ENCODE measurements around the gene RFC4. TPM values are rescaled to one million over a fixed set of nuclear protein-coding genes. Genes with fewer than 3 reads are reported as not detected.

RFC4 gene
- total RNA-seq, 1 donor, result 48.4 TPM

DNA sequence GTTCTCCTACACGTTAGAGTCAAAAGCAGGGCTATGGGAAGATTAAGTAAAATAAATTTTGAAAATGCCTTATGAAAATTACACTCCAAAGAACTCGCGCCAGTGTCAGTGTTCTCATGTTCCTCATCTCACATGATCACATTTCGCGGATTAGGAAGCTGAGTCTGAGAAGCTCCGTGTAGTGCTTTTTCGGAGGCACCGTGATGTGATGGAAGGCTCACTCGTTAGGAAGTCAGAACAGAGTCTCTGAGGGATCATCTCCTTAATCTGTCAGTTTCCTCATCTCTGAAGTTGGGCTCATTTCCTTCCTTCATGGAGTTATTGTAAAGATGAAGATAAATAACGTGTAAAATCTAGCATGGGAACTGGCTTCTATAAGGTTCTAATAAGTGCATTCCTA lies 39.5 kb upstream of the RFC4 start:
- TF ChIP-seq, protein P1, sequence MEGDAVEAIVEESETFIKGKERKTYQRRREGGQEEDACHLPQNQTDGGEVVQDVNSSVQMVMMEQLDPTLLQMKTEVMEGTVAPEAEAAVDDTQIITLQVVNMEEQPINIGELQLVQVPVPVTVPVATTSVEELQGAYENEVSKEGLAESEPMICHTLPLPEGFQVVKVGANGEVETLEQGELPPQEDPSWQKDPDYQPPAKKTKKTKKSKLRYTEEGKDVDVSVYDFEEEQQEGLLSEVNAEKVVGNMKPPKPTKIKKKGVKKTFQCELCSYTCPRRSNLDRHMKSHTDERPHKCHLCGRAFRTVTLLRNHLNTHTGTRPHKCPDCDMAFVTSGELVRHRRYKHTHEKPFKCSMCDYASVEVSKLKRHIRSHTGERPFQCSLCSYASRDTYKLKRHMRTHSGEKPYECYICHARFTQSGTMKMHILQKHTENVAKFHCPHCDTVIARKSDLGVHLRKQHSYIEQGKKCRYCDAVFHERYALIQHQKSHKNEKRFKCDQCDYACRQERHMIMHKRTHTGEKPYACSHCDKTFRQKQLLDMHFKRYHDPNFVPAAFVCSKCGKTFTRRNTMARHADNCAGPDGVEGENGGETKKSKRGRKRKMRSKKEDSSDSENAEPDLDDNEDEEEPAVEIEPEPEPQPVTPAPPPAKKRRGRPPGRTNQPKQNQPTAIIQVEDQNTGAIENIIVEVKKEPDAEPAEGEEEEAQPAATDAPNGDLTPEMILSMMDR (IDR thresholded peaks at IDR 0.05; ENCODE audit: insufficient read depth, low read length), result no peak
- no peak overlapping the region for H3K4me3 ChIP-seq (ENCODE audit: low read depth, low read length)
- no peak for DNase-seq (ENCODE audit: low read depth)

DNA sequence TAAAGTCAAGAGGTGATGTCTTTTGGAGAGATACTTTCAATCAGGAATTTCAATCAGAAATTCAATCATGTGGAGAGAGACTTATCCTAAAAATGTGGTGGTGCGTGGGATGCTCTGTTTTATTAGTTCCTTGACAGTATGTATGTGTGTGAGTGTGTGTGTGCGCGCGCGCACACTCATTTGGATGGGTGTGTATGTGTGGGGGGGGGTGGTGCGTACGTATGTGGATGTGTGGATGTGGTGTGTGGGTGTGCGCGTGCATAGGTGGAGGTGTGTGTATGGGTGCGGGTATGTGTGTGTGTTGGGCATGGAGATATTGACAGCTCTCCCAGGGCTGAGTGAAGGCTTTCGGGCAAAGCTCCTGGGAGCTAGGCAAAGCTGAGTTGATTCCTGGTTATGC lies 38.6 kb upstream of the RFC4 start:
- DNase-seq (ENCODE audit: low read depth), result no peak
- TF ChIP-seq, protein P1 (IDR thresholded peaks at IDR 0.05; ENCODE audit: insufficient read depth, low read length), result no peak

DNA sequence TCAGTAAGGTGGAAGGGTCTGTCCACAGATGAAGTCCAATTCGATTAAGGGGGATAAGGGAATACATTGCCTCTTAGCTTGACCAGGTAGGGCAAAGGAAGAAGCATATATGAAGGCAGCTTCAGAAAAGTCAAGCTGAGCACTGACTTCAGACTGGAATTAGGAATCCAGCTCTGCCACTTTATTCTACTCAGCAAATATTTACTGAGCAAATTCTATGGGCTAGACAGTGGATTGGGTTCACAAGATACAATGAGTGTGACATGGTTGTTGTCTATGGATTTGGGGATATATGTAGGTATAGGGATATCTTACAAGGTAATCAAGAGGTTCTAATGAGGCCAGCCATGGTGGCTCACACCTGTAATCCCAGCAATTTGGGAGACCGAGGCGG lies 36.8 kb upstream of the RFC4 start:
- no peak overlapping the region for H3K4me3 ChIP-seq (ENCODE audit: low read depth, low read length)
- no peak for DNase-seq (ENCODE audit: low read depth)
- TF ChIP-seq, protein P1 (IDR thresholded peaks at IDR 0.05; ENCODE audit: insufficient read depth, low read length), result no peak

More for the DNA sequence above, 38.6 kb upstream of the RFC4 start:
- H3K4me3 ChIP-seq (ENCODE audit: low read depth, low read length), result no peak overlapping the region

DNA sequence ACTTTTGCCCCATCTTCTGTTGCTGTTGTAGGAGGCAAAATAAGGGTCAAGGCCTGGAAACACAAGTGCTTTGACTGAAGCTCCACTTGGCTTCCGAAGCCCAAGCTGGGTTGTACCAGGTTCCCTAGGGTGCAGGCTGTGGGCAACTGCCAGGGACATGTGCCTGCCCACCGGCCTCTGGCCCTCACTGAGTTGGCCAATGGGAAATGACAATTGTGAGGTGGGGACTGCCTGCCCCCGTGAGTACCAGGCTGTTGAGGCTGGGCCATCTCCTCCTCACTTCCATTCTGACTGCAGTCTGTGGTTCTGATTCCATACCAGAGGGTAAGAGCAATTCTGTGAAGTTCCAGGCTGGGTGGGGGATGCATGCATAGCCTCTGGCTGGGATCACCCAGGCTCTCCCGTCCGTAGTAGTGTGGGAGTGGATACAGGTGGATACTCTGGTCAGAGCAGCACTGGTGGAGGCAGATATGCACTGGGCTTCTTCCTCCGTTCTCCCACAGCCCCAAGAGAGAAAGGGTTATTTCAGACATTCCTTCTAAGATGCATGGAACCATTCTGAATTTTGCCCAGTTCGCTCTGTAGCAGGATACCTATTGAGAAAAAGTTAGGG lies 36.2 kb upstream of the RFC4 start, which contains the start of gene ADIPOQ:
Gene ADIPOQ (plus strand): TSS at position 285 of the 613 bp plus-strand sequence. CDS start 10,349 bp downstream, outside the sequence.
- no peak within 1 kb of the TSS for H3K4me3 ChIP-seq (ENCODE audit: low read depth, low read length)
- no peak for DNase-seq (ENCODE audit: low read depth)
- TF ChIP-seq, protein P1 (IDR thresholded peaks at IDR 0.05; ENCODE audit: insufficient read depth, low read length), result no peak

DNA sequence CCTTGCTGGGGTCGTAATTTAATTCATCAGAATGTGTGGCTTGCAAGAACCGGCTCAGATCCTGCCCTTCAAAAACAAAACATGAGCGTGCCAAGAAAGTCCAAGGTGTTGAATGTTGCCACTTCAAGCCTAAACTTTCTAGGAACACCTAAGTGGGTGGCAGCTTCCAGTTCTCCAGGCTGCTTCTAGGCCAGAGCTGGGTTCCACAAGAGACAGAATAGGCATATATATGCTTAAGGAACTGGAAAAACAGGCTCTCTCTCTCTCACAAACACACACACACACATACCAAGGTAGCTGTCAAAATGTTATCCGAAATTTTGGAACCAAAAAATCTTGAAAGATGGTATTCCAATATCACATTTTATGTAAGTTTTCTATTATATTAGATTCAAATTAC lies 35.3 kb upstream of the RFC4 start:
- H3K4me3 ChIP-seq (ENCODE audit: low read depth, low read length), result no peak overlapping the region
- TF ChIP-seq, protein P1 (IDR thresholded peaks at IDR 0.05; ENCODE audit: insufficient read depth, low read length), result no peak
- DNase-seq (ENCODE audit: low read depth), result no peak

DNA sequence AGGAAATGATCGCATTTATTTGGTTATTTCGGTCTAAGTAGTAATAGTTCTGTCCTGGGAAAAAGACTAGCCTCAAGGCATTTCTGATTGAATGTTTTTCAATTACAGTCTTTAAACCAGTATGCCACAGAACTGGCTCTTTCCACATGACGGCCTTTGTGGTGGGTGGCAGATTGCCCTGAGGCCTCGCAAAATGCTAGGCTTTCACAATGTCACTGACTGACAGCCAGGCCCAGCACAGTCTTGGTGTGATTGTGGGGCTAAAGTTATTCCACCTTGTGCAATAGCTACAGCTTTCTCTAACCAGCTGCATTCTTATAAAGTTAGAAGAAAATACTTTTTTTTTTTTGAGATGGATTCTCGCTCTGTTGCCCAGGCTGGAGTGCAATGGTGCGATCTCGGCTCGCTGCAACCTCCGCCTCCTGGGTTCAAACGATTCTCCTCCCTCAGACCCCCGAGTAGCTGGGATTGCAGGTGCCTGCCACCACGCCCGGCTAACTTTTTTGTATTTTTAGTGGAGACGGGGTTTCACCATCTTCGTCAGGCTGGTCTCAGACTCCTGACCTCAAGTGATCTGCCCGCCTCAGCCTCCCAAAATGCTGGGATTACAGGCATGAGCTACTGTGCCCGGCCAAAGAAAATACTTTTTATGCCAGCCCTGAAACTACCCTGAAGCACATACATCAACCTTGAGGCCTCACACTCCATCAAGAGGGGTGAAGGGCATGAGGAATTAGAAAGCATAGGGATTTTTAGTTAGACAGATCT lies 33.8 kb upstream of the RFC4 start:
- TF ChIP-seq, protein P1 (IDR thresholded peaks at IDR 0.05; ENCODE audit: insufficient read depth, low read length), result no peak
- peak; percentile 59 for DNase-seq (ENCODE audit: low read depth)
- H3K4me3 ChIP-seq (ENCODE audit: low read depth, low read length), result no peak overlapping the region

Data from fibroblast of the aortic adventitia (primary cell).